Activated B cell treated with CpG ODN at 0.5 μM for 24 hours (primary cell): ENCODE results near the gene CEBPB. TPM values are rescaled to one million over a fixed set of nuclear protein-coding genes. Genes with fewer than 3 reads are reported as not detected.

Experiments used
- ATAC-seq: fragments of 200-7000 bp; cut with Tn5 transposase; one replicate; pipeline ENCODE4 v1.10.0; 2021; ENCODE audit warnings: low read depth, mild to moderate bottlenecking, moderate library complexity
- CTCF ChIA-PET: fragments of 350-600 bp; sonication (Branson Sonifier 250); formaldehyde crosslinking; loops from one replicate; lab custom pipeline; 2021; ENCODE audit warnings: antibody characterized with exemption; lab: Charles Lee
- POLR2A ChIA-PET: fragments of 350-600 bp; sonication (Branson Sonifier 250); formaldehyde crosslinking; loops from one replicate; lab custom pipeline; 2021; ENCODE audit warnings: antibody characterized with exemption; lab: Charles Lee
- DNase-seq: peaks from one replicate; pipeline ENCODE4 v3.0.0; 2022
- H3K27ac Mint-ChIP-seq: one replicate; pipeline ENCODE4 v1.8.0; 2020; ENCODE audit warnings: mixed read lengths
- H3K27me3 Mint-ChIP-seq: one replicate; pipeline ENCODE4 v1.8.0; 2021; ENCODE audit warnings: mixed read lengths
- H3K36me3 Mint-ChIP-seq: one replicate; pipeline ENCODE4 v1.8.0; 2021; ENCODE audit warnings: low read depth, mixed read lengths
- H3K4me1 Mint-ChIP-seq: one replicate; pipeline ENCODE4 v1.8.0; 2021; ENCODE audit warnings: mixed read lengths
- H3K4me3 Mint-ChIP-seq: one replicate; pipeline ENCODE4 v1.8.0; 2020; ENCODE audit warnings: mild to moderate bottlenecking, mixed read lengths
- H3K9me3 Mint-ChIP-seq: one replicate; pipeline ENCODE4 v1.8.0; 2020; ENCODE audit warnings: mixed read lengths
- CTCF ChIP-seq: fragments of 200-600 bp; IDR thresholded peaks from one replicate; pipeline ENCODE4 v1.8.0; 2022; ENCODE audit warnings: antibody characterized with exemption, mild to moderate bottlenecking
- intact Hi-C: fragments of 100-400 bp; cut with micrococcal nuclease; formaldehyde crosslinking; loops from one replicate; pipeline ENCODE4 v1.15.1; 2024
- total RNA-seq: library from RNA; stranded (reverse); gene quantifications from 2 replicates; pipeline ENCODE4 v1.2.3, GENCODE V29; 2022

The CEBPB gene
- total RNA-seq, 1 donor from 2014 or later: 23.5 TPM

GRCh38 chr20:50186151-50186885, 4.3 kb upstream of the CEBPB start:
- no peak overlapping the region for H3K27ac Mint-ChIP-seq
- peak; percentile 15 for ATAC-seq
- H3K4me1 Mint-ChIP-seq: peaks cover 3% of the 10 kb centered on the region
- H3K36me3 Mint-ChIP-seq: no peaks in the 10 kb centered on the region
- ChIA-PET POLR2A (interaction anchor here (0.6 kb wide), 1 partner anchor 402 kb away, joined by 7 read pairs; no protein-coding TSS in a partner anchor), CTCF (interaction anchor here (0.6 to 5.4 kb wide), 15 partner anchors 14 to 567 kb away, joined by 3 to 47 read pairs (median 4); no protein-coding TSS in a partner anchor)
- no peaks in the 10 kb centered on the region for H3K9me3 Mint-ChIP-seq
- peaks cover 8% of the 10 kb centered on the region for H3K27me3 Mint-ChIP-seq
- intact Hi-C loops: loop anchor here (1.0 kb wide), 5 partner anchors 274 to 563 kb away; no protein-coding TSS in a partner anchor
- peak overlapping the region; percentile 19 for H3K4me3 Mint-ChIP-seq
- TF ChIP-seq CTCF: peak; percentile 77
- peak; percentile 86 for DNase-seq

- intact Hi-C loops: loop anchor here (1.0 kb wide), 5 partner anchors 273 to 562 kb away; no protein-coding TSS in a partner anchor
- POLR2A ChIA-PET: interaction anchor here (0.6 kb wide), 2 partner anchors 402 to 599 kb away, joined by 3 to 7 read pairs; no protein-coding TSS in a partner anchor
- TF ChIP-seq CTCF: no peak
- H3K4me3 Mint-ChIP-seq: no peak overlapping the region
- ATAC-seq (no peak), DNase-seq (no peak)
- CTCF ChIA-PET: interaction anchor here (0.6 to 5.4 kb wide), 5 partner anchors 277 to 563 kb away, joined by 3 to 47 read pairs (median 3); no protein-coding TSS in a partner anchor
- H3K27ac Mint-ChIP-seq: no peak overlapping the region
- H3K27me3 Mint-ChIP-seq: peaks cover 8% of the 10 kb centered on the region
- H3K36me3 Mint-ChIP-seq: no peaks in the 10 kb centered on the region
- peaks cover 3% of the 10 kb centered on the region for H3K4me1 Mint-ChIP-seq
- H3K9me3 Mint-ChIP-seq: no peaks in the 10 kb centered on the region
These were observed 3.6 kb upstream of the CEBPB start for GRCh38 chr20:50186987-50187402.

GRCh38 chr20:50187403-50188051, 3.1 kb upstream of the CEBPB start:
- no peak for TF ChIP-seq CTCF
- H3K4me3 Mint-ChIP-seq: no peak overlapping the region
- DNase-seq: no peak

GRCh38 chr20:50188287-50188688, 2.3 kb upstream of the CEBPB start:
- H3K4me1 Mint-ChIP-seq: peaks cover 15% of the 10 kb centered on the region
- intact Hi-C loops: no loop called here
- peak overlapping the region; percentile 47 for H3K27ac Mint-ChIP-seq
- no peak for DNase-seq
- ChIA-PET CTCF (interaction anchor here (0.7 to 5.4 kb wide), 10 partner anchors 74 to 565 kb away, joined by 3 to 47 read pairs (median 3); no protein-coding TSS in a partner anchor), POLR2A (interaction anchor here (1.0 kb wide), 1 partner anchor 20 kb away, joined by 3 read pairs; no protein-coding TSS in a partner anchor)
- no peak for TF ChIP-seq CTCF
- H3K27me3 Mint-ChIP-seq: peaks cover 8% of the 10 kb centered on the region
- H3K36me3 Mint-ChIP-seq: peaks cover 7% of the 10 kb centered on the region
- H3K4me3 Mint-ChIP-seq: peak overlapping the region; percentile 39
- no peaks in the 10 kb centered on the region for H3K9me3 Mint-ChIP-seq
- no peak for ATAC-seq

More at GRCh38 chr20:50187403-50188051, 3.1 kb upstream of the CEBPB start:
- Mint-ChIP-seq H3K27ac (no peak overlapping the region), H3K27me3 (peaks cover 8% of the 10 kb centered on the region), H3K36me3 (peaks cover 2% of the 10 kb centered on the region), H3K9me3 (no peaks in the 10 kb centered on the region), H3K4me1 (peaks cover 7% of the 10 kb centered on the region)
- ChIA-PET CTCF (interaction anchor here (0.6 to 5.4 kb wide), 11 partner anchors 74 to 566 kb away, joined by 3 to 47 read pairs (median 3); no protein-coding TSS in a partner anchor), POLR2A (interaction anchor here (0.6 kb wide), 2 partner anchors 401 to 599 kb away, joined by 3 to 7 read pairs; no protein-coding TSS in a partner anchor)
- intact Hi-C loops: no loop called here
- ATAC-seq: no peak
